HEK293 (cell line): ENCODE data around the gene CD40.

ENCODE experiments used
- CTCF ChIA-PET: fragments of 350-600 bp; formaldehyde crosslinking; extraction: SDS; loops from one replicate; lab custom pipeline; 2021; ENCODE audit warnings: antibody characterized with exemption; lab: Yijun Ruan, JAX
- POLR2A ChIA-PET: fragments of 300-600 bp; formaldehyde crosslinking; extraction: SDS; loops from one replicate; lab custom pipeline; 2020; ENCODE audit warnings: antibody characterized with exemption, inconsistent platforms; lab: Yijun Ruan, JAX
- H3K27ac ChIP-seq: fragments of 200-500 bp; sonication (Bioruptor generic); 2 replicates; pipeline ENCODE4 v1.5.1; 2014; ENCODE audit warnings: low read depth, low read length, control low read depth, inconsistent platforms; ENCODE audit errors: extremely low read depth
- H3K36me3 ChIP-seq, 2 experiments: fragments of 200-500 bp in 1 of 2; sonication (Bioruptor generic) in 1 of 2; 1 replicate in 1 of 2; 2 replicates in 1 of 2; pipeline ENCODE4 v1.5.1; 2014 to 2017; ENCODE audit warnings: inconsistent platforms in 2 of 2, low read length in 2 of 2; ENCODE audit not compliant: control insufficient read depth in 2 of 2, insufficient read depth in 1 of 2
- H3K4me1 ChIP-seq: fragments of 200-500 bp; sonication (Bioruptor generic); 2 replicates; pipeline ENCODE4 v1.5.1; 2014; ENCODE audit warnings: mild to moderate bottlenecking, low read length, inconsistent platforms; ENCODE audit not compliant: control insufficient read depth, insufficient read depth
- H3K4me3 ChIP-seq: 2 replicates; pipeline ENCODE4 v1.5.1; 2011; ENCODE audit warnings: low read depth, mild to moderate bottlenecking, control low read depth, low read length, moderate library complexity
- H3K9me3 ChIP-seq: fragments of 200-500 bp; sonication (Bioruptor generic); 2 replicates; pipeline ENCODE4 v1.5.1; 2014; ENCODE audit warnings: low read depth, low read length, inconsistent platforms; ENCODE audit not compliant: control insufficient read depth, insufficient read depth
- PRDM1 ChIP-seq: fragments of 450-650 bp; formaldehyde crosslinking; IDR thresholded peaks from 2 replicates; pipeline ENCODE4; 2016; ENCODE audit warnings: missing biosample characterization, missing genetic modification characterization
- WT1 ChIP-seq: fragments of 450-650 bp; formaldehyde crosslinking; IDR thresholded peaks from 2 replicates; pipeline ENCODE4 v1.5.1; 2016; ENCODE audit warnings: missing biosample characterization, missing genetic modification characterization
- YY2 ChIP-seq: fragments of 450-650 bp; formaldehyde crosslinking; IDR thresholded peaks from 2 replicates; pipeline ENCODE4 v1.5.1; 2016; ENCODE audit warnings: missing biosample characterization, missing genetic modification characterization
- ZBTB26 ChIP-seq: fragments of 450-650 bp; formaldehyde crosslinking; optimal IDR thresholded peaks from 2 replicates; pipeline ENCODE3; 2016; ENCODE audit warnings: missing biosample characterization, mild to moderate bottlenecking, missing genetic modification characterization
- ZEB2 ChIP-seq: fragments of 450-650 bp; formaldehyde crosslinking; IDR thresholded peaks from 2 replicates; pipeline ENCODE4 v1.5.1; 2016; ENCODE audit warnings: missing biosample characterization, missing genetic modification characterization
- ZNF133 ChIP-seq: fragments of 450-650 bp; formaldehyde crosslinking; IDR thresholded peaks from 2 replicates; pipeline ENCODE4 v1.5.1; 2016; ENCODE audit warnings: missing biosample characterization, missing genetic modification characterization
- ZNF148 ChIP-seq: fragments of 450-650 bp; formaldehyde crosslinking; IDR thresholded peaks from 2 replicates; pipeline ENCODE4 v1.5.0; 2017; ENCODE audit warnings: missing biosample characterization, missing genetic modification characterization, borderline replicate concordance
- ZNF202 ChIP-seq: fragments of 450-650 bp; formaldehyde crosslinking; IDR thresholded peaks from 2 replicates; pipeline ENCODE4 v1.5.1; 2016; ENCODE audit warnings: missing biosample characterization, missing genetic modification characterization, borderline replicate concordance
- ZNF354C ChIP-seq: fragments of 450-650 bp; formaldehyde crosslinking; IDR thresholded peaks from 2 replicates; pipeline ENCODE4 v1.5.1; 2016; ENCODE audit warnings: missing biosample characterization, missing genetic modification characterization, low read depth, borderline replicate concordance
- ZNF366 ChIP-seq: fragments of 450-650 bp; formaldehyde crosslinking; conservative IDR thresholded peaks from 2 replicates; pipeline ENCODE4 v1.5.1; 2016; ENCODE audit warnings: missing biosample characterization, missing genetic modification characterization
- ZNF473 ChIP-seq: fragments of 450-650 bp; formaldehyde crosslinking; IDR thresholded peaks from 2 replicates; pipeline ENCODE4 v1.5.1; 2017; ENCODE audit warnings: missing biosample characterization, missing genetic modification characterization
- ZNF513 ChIP-seq: fragments of 450-650 bp; IDR thresholded peaks from 2 replicates; pipeline ENCODE4 v1.5.1; 2018; ENCODE audit warnings: missing biosample characterization, missing genetic modification characterization
- ZNF596 ChIP-seq: fragments of 450-650 bp; IDR thresholded peaks from 2 replicates; pipeline ENCODE4 v1.5.0; 2018; ENCODE audit warnings: missing biosample characterization, mild to moderate bottlenecking, missing genetic modification characterization, moderate library complexity
- ZSCAN18 ChIP-seq: fragments of 450-650 bp; formaldehyde crosslinking; IDR thresholded peaks from 2 replicates; pipeline ENCODE4 v1.5.1; 2016; ENCODE audit warnings: missing biosample characterization, missing genetic modification characterization

The CD40 gene

GRCh38 chr20:46111028-46111835, 6.9 kb upstream of the CD40 start:
- CTCF ChIA-PET: no interaction called here
- Histone ChIP-seq H3K27ac (no peak overlapping the region), H3K4me1 (no peaks in the 10 kb centered on the region), H3K4me3 (no peak overlapping the region), H3K9me3 (no peaks in the 10 kb centered on the region), H3K36me3 (no peaks in the 10 kb centered on the region)
- POLR2A ChIA-PET: no interaction called here
- TF ChIP-seq ZSCAN18: 0 out of 2 replicates have a peak, but pooled peaks have one; percentile 34
- TF ChIP-seq ZEB2 (tag by site-specific recombination): no peak
- peak; percentile 29; the same call in 1 of the 2 replicates for TF ChIP-seq YY2 (tag by site-specific recombination)
- no peak for TF ChIP-seq ZNF354C (tag by site-specific recombination)
- peak; percentile 78 for TF ChIP-seq ZNF366 (tag by site-specific recombination)
- TF ChIP-seq ZNF596 (tag by site-specific recombination): peak; percentile 97
- TF ChIP-seq ZNF148: 0 out of 2 replicates have a peak, but pooled peaks have one; percentile 33
- TF ChIP-seq ZNF473: 0 out of 2 replicates have a peak, but pooled peaks have one; percentile 33
- peak; percentile 99 for TF ChIP-seq PRDM1 (tag by site-specific recombination)
- TF ChIP-seq ZBTB26: no peak

GRCh38 chr20:46111836-46112212, 6.3 kb upstream of the CD40 start:
- H3K27ac ChIP-seq: no peak overlapping the region
- POLR2A ChIA-PET: no interaction called here
- CTCF ChIA-PET: no interaction called here
- no peaks in the 10 kb centered on the region for H3K36me3 ChIP-seq
- no peaks in the 10 kb centered on the region for H3K4me1 ChIP-seq
- H3K9me3 ChIP-seq: no peaks in the 10 kb centered on the region
- no peak overlapping the region for H3K4me3 ChIP-seq
- TF ChIP-seq ZNF513 (tag by site-specific recombination) (no peak), ZNF133 (tag by site-specific recombination) (no peak), YY2 (tag by site-specific recombination) (0 out of 2 replicates have a peak, but pooled peaks have one; percentile 1), ZNF202 (no peak), WT1 (tag by site-specific recombination) (no peak)
- TF ChIP-seq, all 188 proteins: peak for 1
